Stimulated activated CD8-positive, alpha-beta memory T cell treated with anti-CD3 and anti-CD28 coated beads, Interleukin-12 subunit alpha, Interleukin-12 subunit beta, amount 100 ng/mL, for 4 hours (primary cell): ENCODE measurements around the gene NKAIN1.
"Not testable (repeated sequence)": the region's sequence is repeated elsewhere in the genome, so short reads cannot be mapped to it uniquely, and the experiment has no call there.

ENCODE experiments used
- DNase-seq: peaks from one replicate; pipeline ENCODE4 v3.0.0-alpha.2; 2020; ENCODE audit warnings: low read depth

The NKAIN1 gene

GRCh38 chr1:31239653-31240241, at the start of gene NKAIN1:
Gene NKAIN1, minus strand, starts transcription at chr1:31239887. Its CDS starts 340 bp downstream, at chr1:31239547.
- no peak for DNase-seq

- no peak for DNase-seq
Observed at GRCh38 chr1:31289021-31289420, 49.3 kb upstream of the NKAIN1 start.

GRCh38 chr1:31287791-31288190, 48.1 kb upstream of the NKAIN1 start:
- DNase-seq: not testable (repeated sequence)

GRCh38 chr1:31282426-31282825, 42.7 kb upstream of the NKAIN1 start:
- not testable (repeated sequence) for DNase-seq

GRCh38 chr1:31273619-31274018, 33.9 kb upstream of the NKAIN1 start:
- no peak for DNase-seq

GRCh38 chr1:31272369-31272768, 32.7 kb upstream of the NKAIN1 start:
- no peak for DNase-seq

GRCh38 chr1:31266547-31266946, 26.9 kb upstream of the NKAIN1 start:
- no peak for DNase-seq

- no peak for DNase-seq
Observed at GRCh38 chr1:31264790-31265386, 25.2 kb upstream of the NKAIN1 start.

- no peak for DNase-seq
Observed at GRCh38 chr1:31263408-31263807, 23.7 kb upstream of the NKAIN1 start.

- not testable (repeated sequence) for DNase-seq
Observed at GRCh38 chr1:31262393-31262792, 22.7 kb upstream of the NKAIN1 start.

- no peak for DNase-seq
Observed at GRCh38 chr1:31261916-31262315, 22.2 kb upstream of the NKAIN1 start.

- DNase-seq: no peak
Observed at GRCh38 chr1:31259746-31260145, 20.1 kb upstream of the NKAIN1 start.

GRCh38 chr1:31258581-31258980, 18.9 kb upstream of the NKAIN1 start:
- no peak for DNase-seq

- no peak for DNase-seq
Observed at GRCh38 chr1:31257213-31257612, 17.5 kb upstream of the NKAIN1 start.

GRCh38 chr1:31249854-31250253, 10.2 kb upstream of the NKAIN1 start:
- DNase-seq: no peak

GRCh38 chr1:31248276-31248675, 8.6 kb upstream of the NKAIN1 start:
- no peak for DNase-seq

- DNase-seq: no peak
Observed at GRCh38 chr1:31244326-31244725, 4.6 kb upstream of the NKAIN1 start.

GRCh38 chr1:31243501-31244286, 4.0 kb upstream of the NKAIN1 start:
- DNase-seq: no peak

- no peak for DNase-seq
Observed at GRCh38 chr1:31241321-31241720, 1.6 kb upstream of the NKAIN1 start.

GRCh38 chr1:31238986-31239613, 587 bp downstream of the NKAIN1 start:
- DNase-seq: no peak

GRCh38 chr1:31238612-31238985, 1.1 kb downstream of the NKAIN1 start:
- DNase-seq: no peak

GRCh38 chr1:31234870-31235269, 4.8 kb downstream of the NKAIN1 start:
- no peak for DNase-seq
